ENCODE measurements around the gene UBR1.
"Not testable (repeated sequence)": the region's sequence is repeated elsewhere in the genome, so short reads cannot be mapped to it uniquely, and the experiment has no call there.

Gene UBR1

DNA sequence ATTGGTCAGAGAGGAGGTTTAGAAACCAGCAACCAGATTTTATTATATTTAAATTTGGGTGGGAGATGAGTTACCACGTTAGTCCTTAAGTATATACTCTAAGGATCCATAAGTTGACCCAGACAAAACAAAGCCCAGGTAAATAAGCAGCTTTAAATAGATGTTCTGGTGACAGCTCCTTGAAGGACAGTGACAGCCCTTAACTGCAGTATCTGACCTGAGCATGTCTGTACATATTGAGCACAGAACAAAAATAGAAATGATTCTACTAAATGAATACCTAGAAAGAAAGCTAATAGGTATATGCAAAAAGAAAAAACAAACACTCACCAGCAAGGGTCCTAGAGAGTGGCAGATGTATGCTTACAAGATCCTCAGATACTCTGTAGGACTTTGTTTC, 63.0 kb downstream of the UBR1 start:
- FAIRE-seq (no peak), DNase-seq (ENCODE audit: insufficient read length) (no peak)
- TF ChIP-seq TAF1 (IDR thresholded peaks at IDR 0.05; ENCODE audit: borderline replicate concordance, low read depth, low read length) (no peak), POLR2AphosphoS5 (IDR thresholded peaks at IDR 0.05; ENCODE audit: low read depth, low read length) (no peak), POLR2A (IDR thresholded peaks at IDR 0.05; ENCODE audit: low read depth, low read length) (no peak)

DNA sequence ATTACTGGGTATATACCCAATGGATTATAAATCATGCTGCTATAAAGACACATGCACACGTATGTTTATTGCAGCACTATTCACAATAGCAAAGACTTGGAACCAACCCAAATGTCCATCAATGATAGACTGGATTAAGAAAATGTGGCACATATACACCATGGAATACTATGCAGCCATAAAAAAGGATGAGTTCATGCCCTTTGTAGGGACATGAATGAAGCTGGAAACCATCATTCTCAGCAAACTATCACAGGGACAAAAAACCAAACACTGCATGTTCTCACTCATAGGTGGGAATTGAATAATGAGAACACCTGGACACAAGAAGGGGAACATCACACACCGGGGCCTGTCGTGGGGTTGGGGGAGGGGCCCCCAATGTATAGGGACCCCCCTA, 64.8 kb downstream of the UBR1 start:
- DNase-seq (ENCODE audit: insufficient read length); FAIRE-seq: not testable (repeated sequence)

DNA sequence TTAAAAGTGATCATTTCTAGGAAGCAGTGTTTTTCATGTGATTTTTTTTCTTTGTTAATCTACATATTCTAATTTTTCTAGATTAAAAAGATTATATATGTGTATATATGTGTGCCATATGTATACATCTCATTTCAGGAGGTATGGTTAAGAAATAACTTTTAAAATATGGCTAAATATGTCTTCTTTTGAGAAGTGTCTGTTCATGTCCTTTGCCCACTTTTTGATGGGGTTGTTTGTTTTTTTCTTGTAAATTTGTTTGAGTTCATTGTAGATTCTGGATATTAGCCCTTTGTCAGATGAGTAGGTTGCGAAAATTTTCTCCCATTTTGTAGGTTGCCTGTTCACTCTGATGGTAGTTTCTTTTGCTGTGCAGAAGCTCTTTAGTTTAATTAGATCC, 70.6 kb downstream of the UBR1 start:
- FAIRE-seq; DNase-seq (ENCODE audit: insufficient read length): not testable (repeated sequence)

DNA sequence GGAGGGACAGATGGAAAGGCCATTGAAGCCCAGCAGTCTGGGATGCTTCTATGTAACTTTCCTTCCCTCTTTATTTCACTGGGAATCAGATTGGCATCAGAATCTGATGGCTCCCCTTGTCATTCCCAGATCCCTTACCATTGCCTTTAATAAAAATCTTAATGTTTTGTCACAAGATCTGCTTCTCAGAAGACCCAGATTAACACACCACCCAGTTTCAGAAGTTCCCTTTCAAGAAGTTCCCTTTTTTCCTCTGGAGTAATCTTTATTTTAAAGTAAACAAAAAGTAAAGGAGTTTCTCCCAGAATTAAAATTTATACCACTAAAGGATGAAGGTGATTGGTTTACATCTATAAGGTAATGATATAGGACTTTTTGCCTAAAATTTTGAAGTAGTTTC, 76.4 kb downstream of the UBR1 start:
- FAIRE-seq (no peak), DNase-seq (ENCODE audit: insufficient read length) (no peak)
- TF ChIP-seq POLR2A (IDR thresholded peaks at IDR 0.05; ENCODE audit: low read depth, low read length) (no peak), POLR2AphosphoS5 (IDR thresholded peaks at IDR 0.05; ENCODE audit: low read depth, low read length) (no peak), TAF1 (IDR thresholded peaks at IDR 0.05; ENCODE audit: borderline replicate concordance, low read depth, low read length) (no peak)

DNA sequence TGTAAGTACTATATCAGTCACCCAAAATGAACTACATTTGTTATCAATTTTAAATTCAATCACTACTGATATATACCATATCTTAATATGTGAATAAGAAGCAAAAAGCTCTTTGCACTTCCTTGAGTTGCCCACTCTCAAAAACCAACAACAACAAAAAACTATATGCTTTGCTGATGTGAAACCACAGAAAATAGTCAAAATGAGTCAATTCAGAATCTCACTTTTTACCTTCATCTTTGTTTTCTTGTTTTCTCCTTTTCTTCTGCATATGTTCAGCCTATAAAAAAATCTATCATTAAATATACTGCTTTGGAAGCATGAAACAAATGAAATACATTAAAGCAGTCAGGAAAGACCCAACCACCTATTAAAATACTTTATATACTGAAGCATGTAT, 80.7 kb downstream of the UBR1 start:
- DNase-seq (ENCODE audit: insufficient read length) (no peak), FAIRE-seq (no peak)
- TF ChIP-seq TAF1 (IDR thresholded peaks at IDR 0.05; ENCODE audit: borderline replicate concordance, low read depth, low read length): no peak
- TF ChIP-seq POLR2A (IDR thresholded peaks at IDR 0.05; ENCODE audit: low read depth, low read length): no peak
- TF ChIP-seq POLR2AphosphoS5 (IDR thresholded peaks at IDR 0.05; ENCODE audit: low read depth, low read length): no peak

DNA sequence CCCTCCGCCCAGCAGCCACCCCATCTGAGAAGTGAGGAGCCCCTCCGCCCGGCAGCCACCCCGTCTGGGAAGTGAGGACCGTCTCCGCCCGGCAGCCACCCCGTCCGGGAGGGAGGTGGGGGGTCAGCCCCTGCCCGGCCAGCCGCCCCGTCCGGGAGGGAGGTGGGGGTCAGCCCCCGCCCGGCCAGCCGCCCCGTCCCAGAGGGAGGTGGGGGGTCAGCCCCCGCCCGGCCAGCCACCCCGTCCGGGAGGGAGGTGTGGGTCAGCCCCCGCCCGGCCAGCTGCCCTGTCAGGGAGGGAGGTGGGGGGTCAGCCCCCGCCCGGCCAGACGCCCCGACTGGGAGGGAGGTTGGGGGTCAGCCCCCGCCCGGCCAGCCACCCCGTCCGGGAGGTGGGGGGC, 91.2 kb downstream of the UBR1 start:
- not testable (repeated sequence) for DNase-seq (ENCODE audit: insufficient read length); FAIRE-seq

DNA sequence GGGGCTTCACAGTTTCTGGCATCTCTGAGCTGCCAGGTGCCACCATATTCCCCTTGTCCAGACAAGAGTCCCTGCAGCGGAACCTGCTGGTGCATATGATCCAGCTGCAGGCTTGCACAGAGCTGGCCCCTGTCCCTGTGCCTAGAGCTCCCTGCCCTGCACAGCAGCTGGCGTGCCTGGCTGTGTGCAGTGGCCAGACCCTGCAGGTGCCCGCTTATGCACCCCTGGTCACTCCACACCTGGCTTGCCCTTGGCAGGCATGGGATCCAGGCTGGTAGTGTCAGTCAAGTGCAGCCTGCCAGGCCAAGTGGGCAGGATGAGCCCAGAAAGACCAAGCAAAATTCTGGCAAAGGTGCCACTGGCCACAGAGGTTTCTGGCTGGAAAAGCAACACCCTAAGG, 96.6 kb downstream of the UBR1 start:
- no peak for FAIRE-seq
- TF ChIP-seq POLR2A (IDR thresholded peaks at IDR 0.05; ENCODE audit: low read depth, low read length) (no peak), TAF1 (IDR thresholded peaks at IDR 0.05; ENCODE audit: borderline replicate concordance, low read depth, low read length) (no peak), POLR2AphosphoS5 (IDR thresholded peaks at IDR 0.05; ENCODE audit: low read depth, low read length) (no peak)
- DNase-seq (ENCODE audit: insufficient read length): no peak

DNA sequence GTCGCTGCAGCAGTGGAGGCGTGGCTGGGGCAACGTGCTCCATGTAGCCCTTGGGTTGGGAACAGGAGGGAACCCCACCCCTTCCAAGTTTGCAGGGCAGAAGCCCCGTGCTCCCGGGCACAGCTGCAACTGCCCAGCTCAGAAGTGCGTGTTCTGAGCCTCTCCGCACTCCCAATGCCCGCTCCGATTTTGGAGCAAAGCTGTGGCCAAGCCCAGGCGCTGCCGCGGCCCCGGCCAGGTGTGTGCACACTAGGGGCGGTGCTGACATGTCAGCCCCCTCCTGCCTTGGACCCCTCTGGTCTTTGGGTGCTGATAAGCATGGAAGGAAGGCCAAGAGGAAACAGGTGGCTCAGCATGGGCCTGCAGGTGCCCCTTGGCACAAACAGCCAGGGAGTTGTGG, 97.7 kb downstream of the UBR1 start:
- no peak for FAIRE-seq
- DNase-seq (ENCODE audit: insufficient read length): no peak

DNA sequence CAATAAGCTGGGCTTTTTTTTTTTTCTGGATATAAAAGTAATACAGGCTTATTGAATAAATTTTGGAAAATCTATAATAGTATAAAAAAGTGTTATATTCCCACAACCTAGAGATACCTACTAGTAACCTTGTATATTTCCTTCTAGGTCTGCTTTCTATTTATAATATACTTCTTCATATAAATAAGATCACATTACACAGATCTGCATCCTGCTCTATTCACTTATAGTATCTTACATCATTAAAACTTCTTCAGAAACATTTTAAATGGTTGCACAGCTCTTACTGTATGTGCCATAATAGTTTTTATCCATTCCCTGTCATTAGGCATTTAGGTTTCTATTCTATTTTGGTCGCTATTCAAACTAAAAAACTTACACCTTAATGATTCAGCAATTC, 98.3 kb downstream of the UBR1 start:
- no peak for DNase-seq (ENCODE audit: insufficient read length)
- no peak for FAIRE-seq
- no peak for TF ChIP-seq TAF1 (IDR thresholded peaks at IDR 0.05; ENCODE audit: borderline replicate concordance, low read depth, low read length)
- TF ChIP-seq POLR2AphosphoS5 (IDR thresholded peaks at IDR 0.05; ENCODE audit: low read depth, low read length): no peak
- no peak for TF ChIP-seq POLR2A (IDR thresholded peaks at IDR 0.05; ENCODE audit: low read depth, low read length)

More for the DNA sequence above, 97.7 kb downstream of the UBR1 start:
- TF ChIP-seq POLR2A (IDR thresholded peaks at IDR 0.05; ENCODE audit: low read depth, low read length) (no peak), POLR2AphosphoS5 (IDR thresholded peaks at IDR 0.05; ENCODE audit: low read depth, low read length) (no peak), TAF1 (IDR thresholded peaks at IDR 0.05; ENCODE audit: borderline replicate concordance, low read depth, low read length) (no peak)

DNA sequence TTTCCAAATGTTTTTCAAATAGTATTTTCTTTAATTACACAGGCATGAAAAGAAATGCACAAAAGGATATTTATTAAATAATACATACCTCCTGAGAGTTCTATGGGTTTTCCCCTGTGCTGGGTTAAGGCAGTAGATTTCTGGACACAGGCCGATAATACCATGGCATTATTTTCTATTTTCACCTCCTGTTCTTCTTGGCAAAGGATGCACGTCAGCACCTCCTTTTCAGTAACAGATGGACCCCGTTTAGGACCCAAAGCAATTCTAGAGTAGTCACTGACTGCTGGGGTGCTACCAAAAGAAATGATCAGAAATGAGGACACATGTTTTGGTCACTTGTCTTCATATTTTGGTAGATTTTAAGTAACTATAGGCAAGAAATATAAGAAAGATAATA, 98.8 kb downstream of the UBR1 start:
- no peak for DNase-seq (ENCODE audit: insufficient read length)
- FAIRE-seq: no peak
- no peak for TF ChIP-seq POLR2A (IDR thresholded peaks at IDR 0.05; ENCODE audit: low read depth, low read length)
- no peak for TF ChIP-seq POLR2AphosphoS5 (IDR thresholded peaks at IDR 0.05; ENCODE audit: low read depth, low read length)
- TF ChIP-seq TAF1 (IDR thresholded peaks at IDR 0.05; ENCODE audit: borderline replicate concordance, low read depth, low read length): no peak

DNA sequence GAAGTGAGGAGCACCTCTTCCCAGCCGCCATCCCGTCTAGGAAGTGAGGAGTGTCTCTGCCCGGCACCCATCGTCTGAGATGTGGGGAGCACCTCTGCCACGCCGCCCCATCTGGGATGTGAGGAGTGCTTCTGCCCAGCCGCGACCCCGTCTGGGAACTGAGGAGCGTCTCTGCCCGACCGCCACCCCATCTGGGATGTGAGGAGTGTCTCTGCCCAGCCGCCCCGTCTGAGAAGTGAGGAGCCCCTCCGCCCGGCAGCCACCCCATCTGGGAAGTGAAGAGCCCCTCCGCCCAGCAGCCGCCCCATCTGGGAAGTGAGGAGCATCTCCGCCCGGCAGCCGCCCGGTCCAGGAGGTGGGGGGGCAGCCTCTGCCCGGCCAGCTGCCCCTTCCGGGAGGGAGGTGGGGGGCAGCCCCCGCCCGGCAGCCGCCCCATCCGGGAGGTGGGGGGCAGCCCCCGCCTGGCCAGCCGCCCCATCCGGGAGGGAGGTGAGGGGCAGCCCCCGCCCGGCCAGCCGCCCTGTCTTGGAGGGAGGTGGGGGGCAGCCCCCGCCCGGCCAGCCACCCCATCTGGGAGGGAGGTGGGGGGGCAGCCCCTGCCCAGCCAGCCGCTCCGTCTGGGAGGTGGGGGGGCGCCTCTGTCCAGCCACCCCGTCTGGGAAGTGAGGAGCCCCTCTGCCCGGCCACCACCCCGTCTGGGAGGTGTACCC, 100.8 kb downstream of the UBR1 start:
- DNase-seq (ENCODE audit: insufficient read length); FAIRE-seq: not testable (repeated sequence)

DNA sequence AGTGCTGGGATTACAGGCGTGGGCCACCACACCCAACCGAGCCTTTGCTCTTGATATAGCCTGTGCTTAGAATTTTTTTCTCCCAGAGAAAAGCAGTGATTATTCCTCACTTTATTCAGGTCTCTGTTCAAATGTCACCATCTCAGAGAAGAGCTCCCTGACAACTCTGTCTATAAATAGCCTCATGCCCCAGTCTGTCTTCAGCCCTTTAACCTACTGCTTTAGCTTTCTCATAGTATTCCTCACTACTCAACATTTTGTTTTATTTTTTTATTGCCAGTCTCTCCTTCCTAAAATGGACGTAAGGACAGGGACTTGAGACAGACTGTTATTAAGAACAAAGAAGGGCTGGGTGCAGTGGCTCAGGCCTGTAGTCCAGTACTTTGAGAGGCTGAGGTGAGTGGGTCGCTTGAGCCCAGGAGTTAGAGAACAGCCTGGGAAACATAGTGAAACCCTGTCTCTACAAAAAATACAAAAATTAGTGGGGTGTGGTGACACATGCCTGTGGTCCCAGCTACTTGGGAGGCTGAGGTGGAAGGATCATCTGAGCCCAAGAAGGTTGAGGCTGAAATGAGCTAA, 106.5 kb downstream of the UBR1 start:
- no peak for FAIRE-seq
- TF ChIP-seq TAF1 (IDR thresholded peaks at IDR 0.05; ENCODE audit: borderline replicate concordance, low read depth, low read length) (no peak), POLR2A (IDR thresholded peaks at IDR 0.05; ENCODE audit: low read depth, low read length) (no peak), POLR2AphosphoS5 (IDR thresholded peaks at IDR 0.05; ENCODE audit: low read depth, low read length) (no peak)
- DNase-seq (ENCODE audit: insufficient read length): no peak

DNA sequence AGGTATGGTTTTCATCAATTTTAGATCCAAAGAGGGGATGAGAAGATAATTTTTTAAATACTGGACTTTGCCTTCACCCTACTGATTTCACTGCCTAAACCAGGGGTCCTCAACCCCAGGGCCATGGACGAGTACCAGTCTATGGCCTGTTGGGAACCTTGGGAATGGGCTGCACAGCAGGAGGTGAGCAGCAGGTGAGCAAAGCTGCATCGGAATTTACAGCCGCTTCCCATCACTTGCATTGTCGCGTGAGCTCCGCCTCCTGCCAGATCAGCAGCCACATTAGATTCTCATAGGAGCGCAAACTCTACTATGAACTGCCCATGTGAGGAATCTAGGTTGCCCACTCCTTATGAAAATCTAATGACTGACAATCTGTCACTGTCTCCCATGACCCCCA, 109.0 kb downstream of the UBR1 start:
- FAIRE-seq (no peak), DNase-seq (ENCODE audit: insufficient read length) (no peak)
- TF ChIP-seq TAF1 (IDR thresholded peaks at IDR 0.05; ENCODE audit: borderline replicate concordance, low read depth, low read length): no peak
- TF ChIP-seq POLR2A (IDR thresholded peaks at IDR 0.05; ENCODE audit: low read depth, low read length): no peak
- TF ChIP-seq POLR2AphosphoS5 (IDR thresholded peaks at IDR 0.05; ENCODE audit: low read depth, low read length): no peak

Data from GM12892 (cell line).